Adrenal gland (tissue), 5 donors: ENCODE measurements around the gene KRT79.

ENCODE experiments used
- CTCF ChIP-seq, 6 experiments: fragments of 450-650 bp in 4 of 6; fragments of 200-600 bp in 2 of 6; sonication (generic) in 1 of 6; IDR thresholded peaks; 1 replicate in 5 of 6; 2 replicates in 1 of 6; pipeline versions ENCODE4 v1.5.1 to v1.8.0; 2016 to 2021; ENCODE audit warnings: antibody characterized with exemption in 6 of 6, mild to moderate bottlenecking in 2 of 6, moderate library complexity in 1 of 6
- POLR2A ChIP-seq, 2 donors: fragments of 450-650 bp; IDR thresholded peaks; one replicate each; pipeline ENCODE4 v1.6.1; 2017; ENCODE audit warnings: antibody characterized with exemption in 2 of 2, mild to moderate bottlenecking in 2 of 2, moderate library complexity in 1 of 2
- donor health status: DM: no; HTN: no; CAD: no.

- TF ChIP-seq CTCF (IDR thresholded peaks at IDR 0.05) (no peak), POLR2A (IDR thresholded peaks at IDR 0.05) (no peak)
Measured at GRCh38 chr12:52796839-52797528, 37.1 kb downstream of the KRT79 start.
